Loucy (cell line): ENCODE results near the gene PBOV1.
"Not testable (repeated sequence)": the region's sequence is repeated elsewhere in the genome, so short reads cannot be mapped to it uniquely, and the experiment has no call there.

ENCODE experiments used
- H2AFZ ChIP-seq: fragments of 200-600 bp; sonication (generic); 2 replicates; pipeline ENCODE4 v1.6.0; 2016; ENCODE audit warnings: antibody characterized with exemption, mild to moderate bottlenecking, low read length, moderate library complexity
- H3F3A ChIP-seq: fragments of 200-600 bp; 2 replicates; pipeline ENCODE4 v1.6.0; 2016; ENCODE audit warnings: antibody characterized with exemption, low read depth, mild to moderate bottlenecking
- H3K27me3 ChIP-seq: fragments of 200-600 bp; sonication (generic); 2 replicates; pipeline ENCODE4 v1.6.1; 2014; ENCODE audit warnings: low read length, mild to moderate bottlenecking; ENCODE audit not compliant: insufficient read depth, poor library complexity, severe bottlenecking
- H3K36me3 ChIP-seq: fragments of 200-600 bp; sonication (generic); 2 replicates; pipeline ENCODE4 v1.6.1; 2016; ENCODE audit warnings: low read length; ENCODE audit not compliant: insufficient read depth
- H3K4me1 ChIP-seq: fragments of 200-600 bp; sonication (generic); 2 replicates; pipeline ENCODE4 v1.5.1; 2014; ENCODE audit warnings: low read length, mild to moderate bottlenecking; ENCODE audit not compliant: insufficient read depth, poor library complexity, severe bottlenecking
- H3K4me2 ChIP-seq: fragments of 200-600 bp; sonication (generic); 2 replicates; pipeline ENCODE4 v1.6.0; 2014; ENCODE audit warnings: antibody characterized with exemption, low read length, low read depth, mild to moderate bottlenecking; ENCODE audit not compliant: poor library complexity, severe bottlenecking
- H3K4me3 ChIP-seq: fragments of 200-600 bp; sonication (generic); 2 replicates; pipeline ENCODE4 v1.5.1; 2014; ENCODE audit warnings: low read length, mild to moderate bottlenecking, mixed read lengths; ENCODE audit not compliant: poor library complexity, severe bottlenecking
- H3K79me2 ChIP-seq: fragments of 200-600 bp; sonication (generic); 2 replicates; pipeline ENCODE4 v1.6.1; 2014; ENCODE audit warnings: low read length; ENCODE audit not compliant: insufficient read depth
- H3K9ac ChIP-seq: fragments of 200-600 bp; sonication (generic); 2 replicates; pipeline ENCODE4 v1.6.0; 2014; ENCODE audit warnings: mild to moderate bottlenecking, low read depth, low read length, moderate library complexity; ENCODE audit not compliant: poor library complexity, severe bottlenecking
- H3K9me2 ChIP-seq: fragments of 200-600 bp; sonication (generic); replicated peaks from 2 replicates; pipeline ENCODE4 v1.6.1; 2016; ENCODE audit warnings: low read depth, low read length, mixed read lengths
- H3K9me3 ChIP-seq: fragments of 200-600 bp; sonication (generic); 2 replicates; pipeline ENCODE4 v1.6.1; 2014; ENCODE audit warnings: mild to moderate bottlenecking, antibody characterized with exemption, low read length, low read depth; ENCODE audit not compliant: insufficient read depth
- H4K20me1 ChIP-seq: fragments of 200-600 bp; sonication (generic); 2 replicates; pipeline ENCODE4 v1.6.0; 2014; ENCODE audit warnings: antibody characterized with exemption, low read length, mild to moderate bottlenecking; ENCODE audit not compliant: insufficient read depth, poor library complexity, severe bottlenecking
- CTCF ChIP-seq: fragments of 200-600 bp; sonication (generic); conservative IDR thresholded peaks from 2 replicates; pipeline ENCODE4 v1.5.1; 2014; ENCODE audit warnings: mild to moderate bottlenecking, antibody characterized with exemption, low read length
- EZH2phosphoT487 ChIP-seq: fragments of 200-600 bp; IDR thresholded peaks from 2 replicates; pipeline ENCODE4 v1.6.1; 2018; ENCODE audit warnings: antibody characterized with exemption, mild to moderate bottlenecking, moderate library complexity, borderline replicate concordance

The PBOV1 gene

GRCh38 chr6:138219901-138220300, 1.6 kb upstream of the PBOV1 start:
- Histone ChIP-seq H2AFZ (no peak overlapping the region), H3K9ac (no peak overlapping the region), H3K36me3 (no peaks in the 10 kb centered on the region), H3K4me2 (no peak overlapping the region), H3K79me2 (no peaks in the 10 kb centered on the region), H3K4me3 (no peak overlapping the region), H3K4me1 (no peaks in the 10 kb centered on the region), H3K9me3 (no peaks in the 10 kb centered on the region), H3F3A (no peaks in the 10 kb centered on the region), H3K9me2 (no peaks in the 10 kb centered on the region), H4K20me1 (no peaks in the 10 kb centered on the region), H3K27me3 (no peaks in the 10 kb centered on the region)
- TF ChIP-seq CTCF = no peak
- no peak for TF ChIP-seq EZH2phosphoT487

GRCh38 chr6:138219398-138219797, 1.1 kb upstream of the PBOV1 start:
- no peaks in the 10 kb centered on the region for H3K79me2 ChIP-seq
- H3F3A ChIP-seq = no peaks in the 10 kb centered on the region
- no peaks in the 10 kb centered on the region for H4K20me1 ChIP-seq
- H3K4me2 ChIP-seq = no peak overlapping the region
- H3K9me2 ChIP-seq = no peaks in the 10 kb centered on the region
- no peak overlapping the region for H3K9ac ChIP-seq
- no peaks in the 10 kb centered on the region for H3K9me3 ChIP-seq
- no peak overlapping the region for H2AFZ ChIP-seq
- no peaks in the 10 kb centered on the region for H3K36me3 ChIP-seq
- TF ChIP-seq CTCF = no peak
- no peak for TF ChIP-seq EZH2phosphoT487
- no peak overlapping the region for H3K4me3 ChIP-seq
- no peaks in the 10 kb centered on the region for H3K27me3 ChIP-seq
- no peaks in the 10 kb centered on the region for H3K4me1 ChIP-seq

- H3K4me3 ChIP-seq = no peak overlapping the region
- H3K36me3 ChIP-seq = no peaks in the 10 kb centered on the region
- no peak overlapping the region for H3K9ac ChIP-seq
- no peaks in the 10 kb centered on the region for H3K27me3 ChIP-seq
- no peak overlapping the region for H3K4me2 ChIP-seq
- no peaks in the 10 kb centered on the region for H4K20me1 ChIP-seq
- no peak overlapping the region for H2AFZ ChIP-seq
- no peaks in the 10 kb centered on the region for H3K79me2 ChIP-seq
- TF ChIP-seq CTCF = no peak
- TF ChIP-seq EZH2phosphoT487 = no peak
- H3K4me1 ChIP-seq = no peaks in the 10 kb centered on the region
- no peaks in the 10 kb centered on the region for H3F3A ChIP-seq
- H3K9me3 ChIP-seq = no peaks in the 10 kb centered on the region
- no peaks in the 10 kb centered on the region for H3K9me2 ChIP-seq
Observed at GRCh38 chr6:138215093-138215782, 3.1 kb downstream of the PBOV1 start.

- not testable (repeated sequence) for H3K4me2 ChIP-seq, H3K79me2 ChIP-seq, H3K9ac ChIP-seq, H2AFZ ChIP-seq, H3K4me1 ChIP-seq, H3K9me2 ChIP-seq, H3K27me3 ChIP-seq, H3K36me3 ChIP-seq, H4K20me1 ChIP-seq, H3K4me3 ChIP-seq, H3F3A ChIP-seq, H3K9me3 ChIP-seq
Observed at GRCh38 chr6:138212530-138212929, 5.8 kb downstream of the PBOV1 start.
